ENCODE measurements around the gene LCN15.

Gene LCN15

GRCh38 chr9:136720251-136720897, 43.9 kb downstream of the LCN15 start (continued):
- TF ChIP-seq PRDM4 (tag by site-specific recombination; IDR thresholded peaks at IDR 0.05) (peak; percentile 99), KLF1 (tag by site-specific recombination; IDR thresholded peaks at IDR 0.05) (peak; percentile 78), ZNF791 (tag by site-specific recombination; IDR thresholded peaks at IDR 0.05) (no peak), ZNF518A (tag by site-specific recombination; conservative IDR thresholded peaks at IDR 0.05; ENCODE audit: low read depth) (no peak), ZNF121 (tag by site-specific recombination; IDR thresholded peaks at IDR 0.05) (no peak), ZNF398 (tag by site-specific recombination; IDR thresholded peaks at IDR 0.05) (peak; percentile 84), KLF9 (tag by site-specific recombination; IDR thresholded peaks at IDR 0.05; ENCODE audit: low read depth) (peak; percentile 65), ZSCAN16 (tag by site-specific recombination; IDR thresholded peaks at IDR 0.05) (peak; percentile 69), ZFP3 (tag by site-specific recombination; IDR thresholded peaks at IDR 0.05; ENCODE audit: low read depth) (no peak), ZBTB8A (tag by site-specific recombination; IDR thresholded peaks at IDR 0.05) (0 out of 2 replicates have a peak, but pooled peaks have one; percentile 23), ZNF585B (tag by site-specific recombination; IDR thresholded peaks at IDR 0.05) (no peak), WT1 (tag by site-specific recombination; IDR thresholded peaks at IDR 0.05) (peak; percentile 54; the same call in 1 of the 2 replicates), ZNF311 (tag by site-specific recombination; IDR thresholded peaks at IDR 0.05; ENCODE audit: borderline replicate concordance) (no peak), ZNF510 (tag by site-specific recombination; IDR thresholded peaks at IDR 0.05; ENCODE audit: insufficient replicate concordance) (no peak), GLIS2 (tag by site-specific recombination; IDR thresholded peaks at IDR 0.05) (peak; percentile 90), SP7 (tag by site-specific recombination; IDR thresholded peaks at IDR 0.05) (no peak), ZNF19 (tag by site-specific recombination; IDR thresholded peaks at IDR 0.05; ENCODE audit: low read depth) (no peak), ZBTB20 (tag by site-specific recombination; IDR thresholded peaks at IDR 0.05) (no peak), ZNF26 (tag by site-specific recombination; IDR thresholded peaks at IDR 0.05) (no peak), ZNF629 (tag by site-specific recombination; IDR thresholded peaks at IDR 0.05) (no peak), OVOL3 (tag by site-specific recombination; IDR thresholded peaks at IDR 0.05) (no peak), ZNF366 (tag by site-specific recombination; conservative IDR thresholded peaks at IDR 0.05) (peak; percentile 82), ZSCAN23 (tag by site-specific recombination; IDR thresholded peaks at IDR 0.05) (no peak), ZNF513 (tag by site-specific recombination; IDR thresholded peaks at IDR 0.05) (no peak), EGR2 (tag by site-specific recombination; IDR thresholded peaks at IDR 0.05; ENCODE audit: low read depth) (no peak), ZNF501 (tag by site-specific recombination; IDR thresholded peaks at IDR 0.05) (no peak), ZBTB17 (tag by site-specific recombination; IDR thresholded peaks at IDR 0.05) (no peak)

Data from HEK293 (cell line).